22Rv1 (cell line): ENCODE results near the gene VPS8.

Experiments used
- H3K27ac ChIP-seq: fragments of 450-650 bp; 2 replicates; pipeline ENCODE4 v1.5.1; 2017
- CTCF ChIP-seq: fragments of 450-650 bp; IDR thresholded peaks from 2 replicates; pipeline ENCODE4 v1.5.1; 2017; ENCODE audit warnings: mild to moderate bottlenecking
- ZFX ChIP-seq: fragments of 450-650 bp; IDR thresholded peaks from 2 replicates; pipeline ENCODE4 v1.6.1; 2017; ENCODE audit warnings: antibody characterized with exemption, borderline replicate concordance

Gene VPS8

GRCh38 chr3:185057829-185058228 is 245.9 kb downstream of the VPS8 start:
- H3K27ac ChIP-seq = no peak overlapping the region
- TF ChIP-seq CTCF (no peak), ZFX (no peak)

- TF ChIP-seq CTCF = no peak
- no peak for TF ChIP-seq ZFX
These were observed 246.8 kb downstream of the VPS8 start for GRCh38 chr3:185058796-185059195.

GRCh38 chr3:185059766-185060165 is 247.8 kb downstream of the VPS8 start:
- TF ChIP-seq ZFX = no peak
- TF ChIP-seq CTCF = no peak
- H3K27ac ChIP-seq = no peak overlapping the region

More at GRCh38 chr3:185058796-185059195, 246.8 kb downstream of the VPS8 start:
- no peak overlapping the region for H3K27ac ChIP-seq

- no peak for TF ChIP-seq ZFX
- TF ChIP-seq CTCF = no peak
- no peak overlapping the region for H3K27ac ChIP-seq
These were observed 248.7 kb downstream of the VPS8 start for GRCh38 chr3:185060655-185061054.

- no peak for TF ChIP-seq ZFX
- TF ChIP-seq CTCF = no peak
- H3K27ac ChIP-seq = no peak overlapping the region
These were observed 250.2 kb downstream of the VPS8 start for GRCh38 chr3:185062191-185062590.

- no peak overlapping the region for H3K27ac ChIP-seq
- no peak for TF ChIP-seq CTCF
- no peak for TF ChIP-seq ZFX
These were observed 251.5 kb downstream of the VPS8 start for GRCh38 chr3:185063431-185063830.

- no peak for TF ChIP-seq CTCF
- no peak for TF ChIP-seq ZFX
- H3K27ac ChIP-seq = no peak overlapping the region
These were observed 253.1 kb downstream of the VPS8 start for GRCh38 chr3:185065059-185065458.

- TF ChIP-seq ZFX (no peak), CTCF (no peak)
- H3K27ac ChIP-seq = no peak overlapping the region
These were observed 254.3 kb downstream of the VPS8 start for GRCh38 chr3:185066251-185066650.
